GM23248 (cell line): ENCODE data around the gene UBE2D1.

Experiments
- EZH2 ChIP-seq: fragments of 200-600 bp; sonication (generic); IDR thresholded peaks from 2 replicates; pipeline ENCODE4 v1.6.1; 2018; ENCODE audit warnings: antibody characterized with exemption, mild to moderate bottlenecking; ENCODE audit not compliant: insufficient read depth, poor library complexity, severe bottlenecking
- EZH2phosphoT487 ChIP-seq: fragments of 200-600 bp; sonication (generic); IDR thresholded peaks from 2 replicates; pipeline ENCODE4 v1.6.1; 2018; ENCODE audit warnings: antibody characterized with exemption, moderate library complexity, mild to moderate bottlenecking, low read depth; ENCODE audit not compliant: insufficient read depth

- no peak for TF ChIP-seq EZH2
- TF ChIP-seq EZH2phosphoT487: no peak
Measured at GRCh38 chr10:58351616-58352578, 17.1 kb downstream of the UBE2D1 start.
